NT2/D1 (cell line): Measurements from ENCODE around the gene FRMD3.

Experiments
- DNase-seq: peaks from one replicate; pipeline ENCODE4 v3.0.0-alpha.2; 2011; ENCODE audit warnings: low read depth, low spot score
- H3K27me3 ChIP-seq: 2 replicates; pipeline ENCODE4 v1.6.0; 2011; ENCODE audit warnings: mild to moderate bottlenecking; ENCODE audit not compliant: insufficient read length, insufficient read depth
- H3K36me3 ChIP-seq: 2 replicates; pipeline ENCODE4 v1.6.1; 2011; ENCODE audit warnings: mild to moderate bottlenecking, low read length, mixed read lengths; ENCODE audit not compliant: insufficient read depth, insufficient read length
- H3K4me1 ChIP-seq: 2 replicates; pipeline ENCODE4 v1.5.1; 2011; ENCODE audit not compliant: insufficient read depth, insufficient read length
- H3K4me3 ChIP-seq: 2 replicates; pipeline ENCODE4 v1.5.1; 2011; ENCODE audit warnings: low read depth; ENCODE audit not compliant: insufficient read length
- H3K9ac ChIP-seq: 2 replicates; pipeline ENCODE4 v1.6.0; 2011; ENCODE audit warnings: low read depth; ENCODE audit not compliant: insufficient read length
- H3K9me3 ChIP-seq: 2 replicates; pipeline ENCODE4 v1.5.1; 2011; ENCODE audit warnings: mild to moderate bottlenecking, low read length; ENCODE audit not compliant: insufficient read depth
- SUZ12 ChIP-seq: IDR thresholded peaks from 2 replicates; pipeline ENCODE4 v1.6.1; 2011; ENCODE audit not compliant: insufficient read length, insufficient read depth; ENCODE audit errors: extremely low read depth
- YY1 ChIP-seq: IDR thresholded peaks from 2 replicates; pipeline ENCODE4 v1.6.1; 2011; ENCODE audit not compliant: insufficient read length, insufficient read depth
- ZNF274 ChIP-seq: IDR thresholded peaks from 2 replicates; pipeline ENCODE4 v1.6.1; 2011; ENCODE audit warnings: mild to moderate bottlenecking, low read depth, low read length

FRMD3 gene

GRCh38 chr9:83234541-83234940, 303.7 kb downstream of the FRMD3 start:
- Histone ChIP-seq H3K27me3 (no peaks in the 10 kb centered on the region), H3K4me3 (no peak overlapping the region), H3K9me3 (peaks cover 8% of the 10 kb centered on the region; the same call in 1 of the 2 replicates), H3K9ac (no peak overlapping the region), H3K4me1 (no peaks in the 10 kb centered on the region), H3K36me3 (no peaks in the 10 kb centered on the region)
- DNase-seq, result no peak
- TF ChIP-seq SUZ12 (no peak), YY1 (no peak), ZNF274 (no peak)

- Histone ChIP-seq H3K4me3 (no peak overlapping the region), H3K36me3 (no peaks in the 10 kb centered on the region), H3K9ac (no peak overlapping the region), H3K4me1 (no peaks in the 10 kb centered on the region), H3K9me3 (peaks cover 9% of the 10 kb centered on the region; the same call in 1 of the 2 replicates), H3K27me3 (no peaks in the 10 kb centered on the region)
- TF ChIP-seq ZNF274 (no peak), SUZ12 (no peak), YY1 (no peak)
- no peak for DNase-seq
Observed at GRCh38 chr9:83233647-83234046, 304.6 kb downstream of the FRMD3 start.

GRCh38 chr9:83231039-83231438, 307.2 kb downstream of the FRMD3 start:
- Histone ChIP-seq H3K9me3 (peaks cover 9% of the 10 kb centered on the region; the same call in 1 of the 2 replicates), H3K4me1 (no peaks in the 10 kb centered on the region), H3K9ac (no peak overlapping the region), H3K4me3 (no peak overlapping the region), H3K27me3 (no peaks in the 10 kb centered on the region), H3K36me3 (no peaks in the 10 kb centered on the region)
- DNase-seq, result no peak
- no peak for TF ChIP-seq ZNF274

- Histone ChIP-seq H3K9me3 (peaks cover 12% of the 10 kb centered on the region; the same call in 1 of the 2 replicates), H3K4me3 (no peak overlapping the region), H3K36me3 (no peaks in the 10 kb centered on the region), H3K4me1 (no peaks in the 10 kb centered on the region), H3K9ac (no peak overlapping the region), H3K27me3 (no peaks in the 10 kb centered on the region)
- no peak for DNase-seq
- TF ChIP-seq SUZ12 (no peak), YY1 (no peak), ZNF274 (no peak)
Observed at GRCh38 chr9:83220730-83221129, 317.5 kb downstream of the FRMD3 start.

GRCh38 chr9:83219924-83220438, 318.2 kb downstream of the FRMD3 start:
- no peak for TF ChIP-seq YY1
- TF ChIP-seq ZNF274, result no peak
- no peak for TF ChIP-seq SUZ12
- Histone ChIP-seq H3K36me3 (no peaks in the 10 kb centered on the region), H3K9ac (no peak overlapping the region), H3K4me3 (no peak overlapping the region), H3K4me1 (no peaks in the 10 kb centered on the region), H3K27me3 (no peaks in the 10 kb centered on the region), H3K9me3 (peaks cover 12% of the 10 kb centered on the region; the same call in 1 of the 2 replicates)
- DNase-seq, result no peak

GRCh38 chr9:83219154-83219923, 318.9 kb downstream of the FRMD3 start:
- DNase-seq, result peak; percentile 44
- no peak for TF ChIP-seq ZNF274
- no peak for TF ChIP-seq YY1
- no peak for TF ChIP-seq SUZ12
- Histone ChIP-seq H3K27me3 (no peaks in the 10 kb centered on the region), H3K4me1 (no peaks in the 10 kb centered on the region), H3K9me3 (peaks cover 12% of the 10 kb centered on the region; the same call in 1 of the 2 replicates), H3K4me3 (peak overlapping the region; percentile 45), H3K9ac (peak overlapping the region; percentile 56), H3K36me3 (no peaks in the 10 kb centered on the region)

- Histone ChIP-seq H3K36me3 (no peaks in the 10 kb centered on the region), H3K27me3 (no peaks in the 10 kb centered on the region), H3K9ac (no peak overlapping the region), H3K4me3 (no peak overlapping the region), H3K9me3 (peaks cover 12% of the 10 kb centered on the region; the same call in 1 of the 2 replicates), H3K4me1 (no peaks in the 10 kb centered on the region)
- TF ChIP-seq ZNF274, result no peak
- no peak for TF ChIP-seq SUZ12
- no peak for TF ChIP-seq YY1
- no peak for DNase-seq
Observed at GRCh38 chr9:83218411-83219090, 319.6 kb downstream of the FRMD3 start.
